ENCODE results near the gene STN1. TPM values are rescaled to one million over a fixed set of nuclear protein-coding genes. Genes with fewer than 3 reads are reported as not detected.

Gene STN1
- polyA plus RNA-seq, 1 donor, result 20.4 TPM

DNA sequence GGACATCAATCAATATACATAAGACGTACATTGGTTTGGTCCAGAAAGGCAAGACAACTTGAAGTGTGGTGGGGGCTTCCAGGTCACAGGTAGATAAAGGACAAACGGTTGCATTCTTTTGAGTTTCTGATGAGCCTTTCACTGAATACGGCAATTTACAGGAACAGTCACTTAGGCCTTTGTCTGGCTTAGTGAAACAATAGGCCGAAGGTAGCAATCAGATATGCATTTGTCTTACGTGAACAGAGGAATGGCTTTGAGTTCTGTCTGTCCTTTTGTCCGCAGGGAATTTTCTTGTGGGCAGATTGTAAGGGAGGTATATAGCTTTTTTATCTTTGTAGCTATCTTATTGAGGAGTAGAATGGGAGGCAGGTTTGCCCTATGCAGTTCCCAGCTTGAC lies 10.8 kb upstream of the STN1 start:
- no peak for DNase-seq

DNA sequence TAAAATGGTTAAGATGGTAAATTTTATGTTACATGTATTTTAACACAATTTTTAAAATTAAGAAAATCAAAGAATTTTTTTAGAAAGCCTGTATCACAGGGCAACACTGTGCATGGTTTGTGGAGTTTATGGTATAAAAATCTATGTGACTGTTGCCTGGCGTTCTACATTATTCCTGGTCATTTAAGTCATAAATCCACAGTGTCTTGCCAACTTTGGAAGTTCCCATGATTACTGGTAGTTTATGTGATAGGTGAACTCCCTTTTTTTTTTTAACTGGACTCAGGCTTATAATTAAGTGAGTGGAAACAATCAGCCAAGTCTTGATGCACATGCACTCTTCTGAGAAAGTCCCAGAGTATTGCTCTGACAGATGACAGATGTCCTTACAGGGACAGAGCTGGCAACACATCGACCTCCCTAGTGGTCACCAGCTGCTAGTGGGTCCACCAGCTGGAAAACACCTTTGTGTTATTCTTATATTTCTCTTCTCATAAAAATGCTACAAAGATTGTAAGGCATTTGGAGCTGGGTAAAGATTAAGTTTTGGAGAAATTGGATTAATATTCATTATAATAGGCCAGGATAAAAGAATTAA lies 8.8 kb upstream of the STN1 start:
- DNase-seq, result no peak

DNA sequence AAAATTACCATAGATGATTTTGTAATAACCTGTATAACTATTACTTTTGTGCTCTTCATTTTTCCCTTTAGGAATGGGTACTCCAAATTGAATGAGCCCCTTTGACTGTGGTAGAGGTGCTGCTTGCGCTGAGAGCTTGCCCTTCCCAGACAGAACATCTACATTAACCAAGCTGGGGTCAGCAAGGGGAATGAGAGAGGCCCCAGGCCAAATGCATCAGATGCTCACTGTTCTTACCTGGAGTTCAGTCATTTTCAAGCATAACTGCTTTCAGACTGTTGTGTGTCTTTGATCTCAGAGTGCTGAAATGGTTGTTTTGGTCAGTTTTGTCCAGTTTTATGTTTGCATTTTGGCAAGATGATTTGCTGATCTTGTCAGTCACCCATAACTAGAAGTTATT lies 7.6 kb upstream of the STN1 start:
- DNase-seq, result no peak

DNA sequence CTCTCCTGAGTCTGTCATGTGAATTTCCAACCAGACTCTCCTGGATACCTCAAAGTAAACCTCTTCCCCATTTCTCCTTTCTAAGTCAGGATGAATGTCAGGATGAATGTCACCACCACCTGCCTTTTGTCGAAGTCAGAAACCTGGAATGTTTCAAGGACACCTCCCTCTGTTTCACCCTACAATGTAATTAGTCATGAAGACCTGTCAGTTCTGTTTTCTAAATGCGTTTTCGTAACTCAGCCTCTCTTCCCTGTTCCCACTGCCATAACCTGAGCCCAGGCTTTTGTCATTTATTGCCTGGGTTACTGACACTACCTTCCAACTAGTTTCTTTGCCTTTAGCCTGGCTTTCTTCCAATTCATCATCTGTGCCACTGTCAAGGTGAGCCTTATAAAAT lies 5.5 kb upstream of the STN1 start:
- DNase-seq, result no peak

DNA sequence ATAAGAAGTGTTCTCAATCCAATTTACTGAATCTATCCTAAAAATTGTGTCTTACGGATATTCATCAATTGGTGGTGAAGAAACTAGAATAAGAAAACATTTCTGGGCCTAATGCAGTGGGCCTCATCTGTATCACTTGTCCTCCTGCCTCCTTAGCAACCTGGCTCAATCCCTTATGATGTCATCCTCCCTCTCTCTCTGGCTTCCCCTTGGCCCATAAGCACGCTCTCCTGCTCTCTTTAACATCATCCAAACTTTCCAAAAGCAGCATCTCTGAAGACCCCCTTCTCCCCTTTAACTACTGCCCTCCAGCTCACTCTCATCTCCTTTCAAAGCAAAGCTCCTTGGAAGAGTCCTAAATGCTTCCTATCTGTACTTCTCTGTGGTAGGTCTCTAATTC lies 4.7 kb upstream of the STN1 start:
- no peak for DNase-seq

DNA sequence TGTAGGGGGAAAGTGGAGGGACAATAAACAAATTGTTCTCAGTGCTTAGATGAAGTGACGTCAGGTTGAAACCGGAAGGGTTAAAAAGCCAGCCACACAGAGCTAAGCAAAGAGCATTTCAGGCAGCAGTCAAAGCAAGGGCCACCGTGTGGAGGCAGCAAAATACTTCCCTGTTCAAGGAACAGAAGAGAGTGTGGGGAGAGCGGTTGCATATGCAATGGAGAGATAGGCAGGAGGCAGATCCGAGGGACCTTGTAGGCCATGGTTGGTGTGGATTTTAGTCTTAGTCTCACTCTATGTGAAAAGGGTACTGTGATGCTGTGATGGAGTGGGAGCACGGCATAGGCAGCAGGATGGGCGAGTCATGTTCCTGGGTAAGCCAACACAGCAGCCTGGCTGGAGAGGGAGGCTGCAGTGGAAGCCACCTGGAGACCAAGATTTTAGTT lies 3.8 kb upstream of the STN1 start:
- DNase-seq, result no peak

DNA sequence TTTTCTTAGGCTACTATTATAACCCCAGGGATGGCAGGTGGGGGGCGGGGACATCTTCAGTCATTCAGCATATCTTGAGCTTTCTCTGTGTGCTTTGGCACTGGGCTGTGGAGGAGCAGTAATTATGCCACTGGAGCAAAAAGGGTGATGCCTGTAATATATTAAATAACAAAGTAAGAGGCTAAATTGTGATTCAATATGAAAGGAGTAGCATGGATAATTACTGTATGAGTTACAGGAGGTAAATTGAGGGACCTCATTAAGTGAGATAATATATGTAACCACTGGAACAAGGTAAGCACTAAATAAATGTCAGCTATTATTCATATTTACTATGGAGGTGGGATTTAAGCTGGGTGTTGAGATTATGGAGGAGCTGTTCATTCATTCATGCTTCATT lies 3.3 kb upstream of the STN1 start:
- no peak for DNase-seq

DNA sequence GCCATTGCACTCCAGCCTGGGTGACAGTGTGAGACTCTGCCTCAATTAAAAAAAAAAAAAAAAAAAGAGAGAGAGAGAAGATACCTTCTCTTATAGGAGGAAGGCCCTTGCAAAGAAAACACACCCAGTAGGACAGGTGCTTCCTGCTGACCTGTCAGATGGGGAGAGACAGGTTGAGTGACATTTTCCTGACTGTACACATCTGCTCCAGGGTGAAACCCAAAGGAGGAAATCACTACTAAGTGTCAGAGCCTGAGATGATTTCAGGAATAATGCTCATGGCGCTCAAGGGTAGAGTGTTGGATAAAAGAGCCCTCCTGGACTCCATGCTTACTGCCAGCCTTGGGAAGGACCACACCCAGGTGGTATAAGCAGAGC lies 1.7 kb upstream of the STN1 start:
- DNase-seq, result no peak

DNA sequence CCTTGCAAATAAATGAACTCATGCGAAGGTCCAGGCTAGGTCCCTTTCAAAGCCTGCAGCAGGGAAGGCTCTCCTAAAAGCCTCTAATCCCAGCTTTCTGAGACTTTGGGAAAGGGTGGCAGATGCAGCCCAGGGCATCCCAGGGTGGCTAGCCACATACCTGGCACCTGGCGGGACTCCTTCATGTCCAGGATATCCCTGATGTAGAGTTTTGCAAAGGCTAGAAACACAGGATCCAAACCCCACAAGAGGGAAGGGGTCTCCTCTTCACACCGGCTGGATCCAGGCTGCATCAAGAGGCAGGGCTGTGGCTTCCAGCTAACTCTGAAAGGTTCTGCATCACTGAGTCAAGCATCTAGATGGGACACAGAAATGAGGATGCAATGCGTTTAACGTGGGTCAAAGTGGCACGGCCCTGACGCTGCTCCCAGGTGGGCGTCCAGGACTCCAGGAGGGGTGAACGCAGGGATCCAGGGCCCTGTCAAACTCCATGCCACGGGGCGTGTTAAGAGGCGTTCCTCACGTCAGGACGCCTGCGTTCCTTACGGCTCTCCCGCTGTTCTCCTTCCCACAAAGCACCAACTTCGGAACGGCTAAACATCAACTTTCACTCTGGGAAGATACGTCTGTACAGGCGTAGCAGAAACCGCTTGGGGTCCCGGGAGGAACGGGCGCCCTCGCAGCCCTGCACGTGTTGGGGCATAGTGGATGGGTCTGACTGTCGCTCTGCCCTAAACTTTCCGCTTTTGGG lies 507 bp downstream of the STN1 start:
- DNase-seq, result no peak

DNA sequence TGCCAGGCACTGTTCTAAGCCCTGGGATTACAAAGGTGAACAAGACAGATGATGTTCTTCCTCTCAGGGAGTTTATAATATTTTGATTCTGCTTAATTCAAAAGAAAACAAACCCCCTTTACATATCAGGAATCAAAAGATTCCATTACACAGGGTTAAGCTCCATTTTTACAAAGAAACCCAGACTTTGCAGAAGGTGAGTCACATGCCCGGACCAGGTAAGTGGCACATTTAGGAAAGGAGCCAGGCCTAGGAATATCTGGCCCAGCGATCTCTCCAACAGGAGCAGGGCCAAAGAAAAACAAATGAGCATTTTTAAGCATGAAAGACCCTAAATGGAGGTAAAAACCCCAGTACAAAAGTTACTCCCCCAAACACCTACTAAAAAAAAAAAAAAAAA lies 1.1 kb downstream of the STN1 start:
- no peak for DNase-seq

DNA sequence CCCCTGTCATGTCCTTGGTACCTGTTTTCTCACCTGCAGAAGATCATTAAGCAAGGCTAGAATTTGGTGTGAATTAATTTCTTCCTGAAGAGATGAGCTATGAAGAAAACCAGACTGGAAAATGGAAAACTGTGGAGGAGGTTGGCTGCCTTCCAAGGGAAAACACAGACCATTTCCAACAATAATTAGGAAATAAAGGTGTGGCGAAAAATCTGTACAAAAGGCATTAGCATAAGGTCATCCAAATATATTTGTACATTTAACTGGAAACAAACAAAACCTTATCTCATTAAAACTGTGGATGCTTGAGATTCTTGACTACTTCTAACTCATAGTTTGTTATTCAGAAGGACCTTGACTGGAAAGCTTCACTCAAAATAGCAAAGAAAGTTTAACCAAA lies 1.7 kb downstream of the STN1 start:
- DNase-seq, result no peak

DNA sequence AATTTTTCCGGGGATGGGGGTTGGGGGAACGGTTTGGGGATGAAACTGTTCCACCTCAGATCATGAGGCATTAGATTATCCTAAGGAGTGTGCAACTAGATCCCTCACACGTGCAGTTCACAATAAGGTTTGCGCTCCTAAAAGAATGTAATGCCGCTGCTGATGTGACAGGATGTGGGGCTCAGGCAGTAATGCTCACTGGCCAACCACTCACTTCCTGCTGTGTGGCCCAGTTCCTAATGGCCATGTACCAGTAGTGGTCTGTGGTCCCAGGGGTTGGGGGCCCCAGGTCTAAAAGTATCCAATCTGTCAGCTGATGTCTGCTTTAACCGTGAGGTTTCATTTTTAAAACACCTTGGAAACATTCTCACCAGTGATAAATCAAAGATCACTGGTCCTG lies 2.2 kb downstream of the STN1 start:
- DNase-seq, result no peak

DNA sequence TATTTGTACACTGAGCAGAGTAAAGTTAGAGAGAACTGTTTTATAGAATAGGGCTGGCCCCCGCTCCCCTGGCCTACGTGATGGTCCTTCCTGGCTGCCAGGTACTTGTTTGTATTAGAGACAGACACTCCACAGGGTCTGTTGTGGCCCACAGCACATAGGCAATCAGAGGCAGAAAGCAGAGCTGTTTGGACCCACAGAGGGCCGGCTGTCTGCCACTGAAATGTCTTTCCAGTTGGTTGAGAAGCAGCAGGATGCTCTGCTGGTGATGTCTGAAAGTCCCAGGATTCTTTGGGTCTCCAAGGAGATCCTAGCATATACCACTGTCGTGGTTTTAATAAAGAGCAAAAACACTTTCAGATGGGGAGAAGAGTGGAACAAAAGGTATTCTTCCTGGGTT lies 5.2 kb downstream of the STN1 start:
- no peak for DNase-seq

DNA sequence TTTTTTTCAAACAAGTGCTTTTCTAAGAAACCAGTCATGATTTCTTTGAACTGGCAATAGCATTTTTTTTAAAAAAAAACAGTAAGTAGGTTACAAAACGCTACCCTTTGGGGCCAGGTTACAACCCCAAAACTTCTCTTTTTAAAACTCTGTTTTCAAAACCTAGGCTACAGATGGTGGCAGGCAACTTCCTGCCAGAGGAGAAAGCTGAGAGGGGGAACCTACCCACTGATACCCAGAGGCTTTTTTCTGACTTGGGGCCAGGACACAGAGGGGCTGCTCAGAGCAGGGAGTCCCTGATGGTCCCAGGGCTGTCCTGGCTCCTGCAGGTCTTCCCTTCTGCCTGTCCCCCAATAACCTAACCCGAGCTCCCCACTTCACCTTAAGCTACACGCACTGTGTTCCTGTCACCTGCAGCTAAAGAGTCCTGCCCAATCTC lies 6.9 kb downstream of the STN1 start:
- DNase-seq, result no peak

DNA sequence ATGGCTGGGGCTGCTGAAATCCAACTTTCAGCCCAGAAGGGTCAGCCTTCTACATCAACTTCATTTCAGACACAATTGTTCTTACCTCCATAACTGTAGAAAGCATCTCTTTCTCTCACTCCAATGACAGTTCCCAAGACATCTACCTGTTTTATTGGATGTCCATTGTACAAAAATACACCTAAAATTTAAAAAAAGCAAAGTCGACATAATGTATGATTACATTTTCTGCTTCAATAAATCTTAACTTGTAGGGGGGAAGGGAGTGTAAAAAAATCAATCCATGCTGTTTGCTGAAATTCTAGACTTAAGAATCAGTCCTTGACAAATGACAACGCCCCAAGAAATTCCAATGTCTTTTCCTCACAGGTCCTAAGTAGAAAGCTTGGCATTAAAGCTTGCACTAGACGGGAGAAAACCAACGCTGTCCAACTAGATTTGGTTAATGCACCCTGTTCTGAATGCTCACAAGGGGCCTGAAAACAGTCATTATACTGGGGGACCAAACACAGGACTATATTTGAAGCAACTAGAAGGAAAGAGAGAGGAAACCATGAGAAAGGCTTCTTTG lies 7.5 kb downstream of the STN1 start:
- DNase-seq, result no peak

DNA sequence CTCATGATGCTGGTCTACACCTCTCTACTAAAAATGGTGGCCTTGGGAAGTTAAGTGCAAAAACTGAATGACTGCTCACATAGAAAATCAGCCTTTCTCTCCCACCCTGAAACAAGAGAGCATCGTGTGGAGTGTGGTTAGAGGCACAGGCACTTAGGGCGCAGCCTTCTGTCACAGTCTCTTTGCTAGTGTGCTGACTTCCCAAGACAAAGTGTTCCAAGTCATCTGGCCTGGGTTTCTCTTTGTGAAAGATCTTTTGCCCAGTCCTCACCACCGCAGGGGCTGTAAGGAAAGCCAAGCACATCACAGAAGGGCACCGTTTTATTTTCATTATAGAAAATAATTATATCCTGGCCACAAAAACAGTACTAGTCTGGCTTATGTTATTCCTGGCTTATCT lies 12.5 kb downstream of the STN1 start:
- DNase-seq, result no peak

DNA sequence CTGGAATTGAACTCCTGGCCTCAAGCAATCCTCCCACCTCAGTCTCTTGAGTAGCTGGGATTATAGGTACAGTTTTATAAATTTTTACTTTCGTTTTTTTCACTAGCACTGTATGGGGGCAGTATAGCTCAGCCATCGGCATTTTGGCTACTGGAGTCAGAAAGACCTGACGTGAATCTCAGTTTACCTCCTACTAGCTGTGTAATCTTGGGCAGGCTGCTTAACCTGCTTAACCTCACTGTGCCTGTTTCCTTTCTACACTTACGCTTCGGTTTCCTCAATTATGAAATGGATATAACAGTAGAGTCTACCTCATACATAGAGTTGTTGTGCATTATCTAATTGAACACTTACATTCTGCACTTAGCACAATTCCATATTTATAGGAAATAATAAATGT lies 16.7 kb downstream of the STN1 start:
- DNase-seq, result no peak

DNA sequence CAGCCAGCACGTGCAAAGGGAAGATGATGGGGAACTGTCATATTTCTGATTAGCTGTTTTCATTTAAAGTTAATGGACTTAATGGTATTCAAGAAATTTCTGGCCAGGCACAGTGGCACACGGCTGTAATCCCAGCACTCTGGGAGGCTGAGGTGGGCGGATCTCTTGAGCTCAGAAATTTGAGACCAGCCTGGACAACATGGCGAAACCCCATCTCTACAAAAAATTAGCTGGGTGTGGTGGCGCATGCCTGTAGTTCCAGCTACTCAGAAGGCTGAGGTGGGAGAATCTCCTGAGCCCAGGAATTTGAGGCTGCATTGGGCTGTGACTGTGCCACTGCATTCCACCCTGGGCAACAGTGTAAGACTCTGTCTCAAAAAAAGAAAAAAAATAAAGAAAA lies 18.7 kb downstream of the STN1 start:
- DNase-seq, result no peak

DNA sequence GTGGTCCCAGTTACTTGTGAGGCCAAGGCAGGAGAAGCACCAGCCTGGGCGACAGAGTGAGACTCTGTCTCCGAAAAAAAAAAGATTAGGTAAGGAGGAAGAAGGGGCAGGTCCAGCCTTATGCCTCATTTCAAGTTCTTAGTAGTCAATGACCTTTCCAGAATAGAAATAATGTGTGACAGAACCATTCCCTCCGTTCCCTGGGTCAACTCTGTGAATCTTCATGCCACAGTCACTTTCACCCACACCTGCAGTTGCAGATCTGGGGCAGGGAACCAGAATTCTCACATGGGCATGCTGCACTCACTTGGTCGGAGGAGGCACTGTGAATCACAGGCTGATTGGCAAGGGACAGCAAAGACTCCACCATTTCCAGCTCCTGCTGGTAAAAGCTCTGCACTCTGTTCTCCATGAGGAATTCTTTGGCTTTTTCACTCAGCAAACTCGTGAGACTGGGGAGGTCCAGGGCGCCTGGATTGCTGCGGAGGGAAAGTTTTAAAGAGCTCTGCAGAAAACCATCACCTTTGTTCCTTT lies 20.7 kb downstream of the STN1 start:
- no peak for DNase-seq

DNA sequence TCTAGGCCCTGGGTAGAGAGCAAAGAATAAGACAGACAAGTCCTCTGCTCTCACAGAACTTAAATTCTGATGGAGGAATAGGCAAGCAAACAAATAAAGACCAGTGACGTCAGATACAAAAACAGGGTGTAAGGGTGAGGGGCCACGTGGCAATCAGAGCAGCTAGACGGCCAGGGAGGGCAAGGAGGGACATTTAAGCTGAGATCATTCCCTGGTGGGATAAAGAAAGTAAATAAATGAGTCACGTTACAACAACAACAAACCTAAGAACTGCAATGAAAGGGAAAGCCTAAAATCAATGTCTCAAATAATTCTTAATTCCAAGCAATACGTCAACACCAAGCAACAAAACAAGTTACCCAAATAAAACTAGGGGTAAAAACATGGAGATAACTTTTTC lies 21.8 kb downstream of the STN1 start:
- no peak for DNase-seq

DNA sequence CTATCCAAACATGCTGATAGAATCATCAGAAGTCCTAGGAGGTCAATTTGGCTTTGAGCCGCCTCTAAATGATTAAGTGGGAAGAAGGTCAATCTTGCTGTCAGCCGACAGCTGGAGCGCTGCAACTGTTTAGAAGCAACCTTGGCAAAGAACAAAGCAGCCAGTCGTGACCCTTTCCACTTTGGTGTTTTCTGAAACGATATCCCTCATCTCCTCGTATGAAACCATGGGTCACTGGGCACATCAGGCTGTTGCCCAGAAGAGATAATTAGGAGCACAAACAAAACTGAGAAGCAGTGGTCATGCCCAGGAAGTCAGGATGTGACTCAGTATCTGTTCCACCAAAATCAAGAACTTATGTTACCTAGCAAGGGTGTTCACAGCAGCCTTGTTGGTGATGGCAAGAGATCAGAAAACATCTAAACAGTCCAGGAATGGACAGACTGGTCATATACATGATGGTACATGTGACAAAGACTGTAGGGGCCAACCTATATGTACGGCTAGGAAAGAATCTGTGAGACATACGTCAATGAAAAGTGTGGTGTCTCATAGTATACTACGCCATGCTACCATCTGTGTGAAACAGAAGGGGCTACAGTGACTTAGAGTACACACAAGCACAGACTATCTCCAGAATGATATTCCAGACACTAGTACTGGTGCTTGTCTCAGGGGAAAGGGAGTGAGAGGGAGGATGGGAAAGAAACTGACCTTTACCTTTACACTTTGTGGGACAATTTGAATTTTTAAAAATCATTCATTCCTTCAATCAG lies 22.4 kb downstream of the STN1 start:
- DNase-seq, result no peak

DNA sequence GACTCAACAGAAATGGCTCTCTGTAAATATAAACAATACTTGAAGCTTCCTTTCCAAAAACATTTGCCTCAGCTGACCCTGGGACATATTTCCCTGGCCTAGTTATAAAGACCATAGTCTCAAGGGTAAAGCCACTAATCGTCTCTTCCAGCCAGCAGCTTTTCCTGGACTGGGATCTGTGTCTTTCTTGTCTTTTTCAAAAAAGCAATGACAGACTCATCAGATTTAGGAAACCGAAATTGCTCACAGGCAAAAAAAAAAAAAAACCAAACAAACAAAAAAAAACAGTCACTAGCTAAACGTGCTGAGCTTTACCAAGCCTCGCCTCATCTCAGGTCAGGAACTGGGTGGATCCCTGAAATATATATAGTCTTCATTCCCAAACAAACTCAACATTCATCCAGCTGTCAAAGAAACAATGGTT lies 23.5 kb downstream of the STN1 start:
- DNase-seq, result peak; percentile 38

DNA sequence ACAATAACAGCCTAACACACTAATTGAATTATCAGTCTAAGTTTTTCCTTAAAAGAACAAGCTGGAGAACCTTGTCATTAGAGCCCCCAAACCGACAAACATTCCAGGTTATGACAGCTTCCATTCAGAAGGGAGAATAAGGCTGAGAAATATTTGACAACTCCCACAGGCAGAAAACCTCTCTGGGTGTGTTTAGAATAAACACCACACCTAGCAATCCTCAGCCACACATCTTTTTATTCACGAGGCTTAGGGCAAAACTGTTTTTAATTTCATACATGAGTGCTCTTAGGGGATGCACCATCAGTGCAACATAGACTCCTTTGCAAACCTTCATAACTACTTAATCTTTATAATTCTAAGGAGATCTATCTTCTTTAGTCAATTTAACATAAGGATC lies 24.2 kb downstream of the STN1 start:
- no peak for DNase-seq

Measured in hindlimb muscle (tissue), 1 donor.